Measurements from ENCODE around the gene SSUH2. TPM values are rescaled to one million over a fixed set of nuclear protein-coding genes. Genes with fewer than 3 reads are reported as not detected.

The SSUH2 gene
- total and polyA plus RNA-seq, 2 of the 4 experiments (the other 2 are of a cell fraction) = 0.10 TPM; not detected in 1

GRCh38 chr3:8649757-8650156, 5.2 kb upstream of the SSUH2 start:
- Histone ChIP-seq H3K27me3 (ENCODE audit: control insufficient read depth, insufficient read depth, low read length) (peaks cover 34% of the 10 kb centered on the region), H2BK5ac (ENCODE audit: low read depth, low read length, poor library complexity, severe bottlenecking) (no peak overlapping the region), H3K9ac (ENCODE audit: low read depth, low read length) (no peak overlapping the region), H3K9me1 (ENCODE audit: insufficient read depth, low read length) (no peaks in the 10 kb centered on the region), H3K56ac (ENCODE audit: extremely low read depth, insufficient read depth, low read length) (no peak overlapping the region), H2AK9ac (replicated peaks; ENCODE audit: low read depth, low read length, poor library complexity) (no peak overlapping the region), H3K79me1 (ENCODE audit: low read depth in 1 of 2, low read length in 2 of 2) (no peaks in the 10 kb centered on the region), H2BK120ac (ENCODE audit: low read depth, low read length) (no peak overlapping the region), H3K4me2 (ENCODE audit: low read depth, low read length) (no peak overlapping the region), H4K91ac (ENCODE audit: insufficient read depth, low read depth, low read length) (no peak overlapping the region), H3K4me3 (ENCODE audit: insufficient read depth, low read depth, low read length) (no peak overlapping the region), H3K18ac (ENCODE audit: low read depth, low read length) (no peak overlapping the region), H2AK5ac (ENCODE audit: low read depth, low read length) (no peak overlapping the region), H3K4me1 (ENCODE audit: control insufficient read depth, insufficient read depth, low read length) (no peaks in the 10 kb centered on the region), H3K23ac (ENCODE audit: low read depth, low read length) (no peak overlapping the region), H3K4ac (ENCODE audit: low read depth, low read length) (no peak overlapping the region), H4K5ac (ENCODE audit: low read depth, low read length) (no peak overlapping the region), H3K36me3 (ENCODE audit: control insufficient read depth, insufficient read depth, low read length) (no peaks in the 10 kb centered on the region), H3K9me3 (ENCODE audit: control insufficient read depth, insufficient read depth, low read length) (no peaks in the 10 kb centered on the region; the same call in 1 of the 2 replicates), H2BK20ac (ENCODE audit: low read depth, low read length) (no peak overlapping the region), H4K8ac (ENCODE audit: low read depth in 2 of 2, low read length in 2 of 2) (no peak overlapping the region), H3K27ac (ENCODE audit: insufficient read depth, low read length) (no peak overlapping the region), H4K20me1 (ENCODE audit: insufficient read depth, low read length) (no peaks in the 10 kb centered on the region), H2AFZ (replicated peaks; ENCODE audit: low read length, poor library complexity) (no peak overlapping the region), H2BK15ac (ENCODE audit: low read depth, low read length) (no peak overlapping the region), H3K14ac (replicated peaks; ENCODE audit: low read depth, low read length) (no peak overlapping the region)
- WGBS, 2 experiments (ENCODE audit: extremely low coverage in 2 of 2, insufficient read length in 1 of 2) = 26% methylated on average over 2 of the region's 5 CpGs; no CpG with 5 or more reads in 1 of the 2 experiments
- POLR2A ChIA-PET (ENCODE audit: unreplicated experiment) = no interaction called here
- in situ Hi-C loops (cut with MboI; ENCODE audit: low sequenced_read_pairs) (loop anchor here (25.0 kb wide), 1 partner anchor 413 kb away; no protein-coding TSS in a partner anchor), dilution Hi-C loops (cut with HindIII; ENCODE audit: low sequenced_read_pairs, unreplicated experiment) (no loop called here), intact Hi-C loops (cut with micrococcal nuclease) (no loop called here)
- DNase-seq = no peak
- TF ChIP-seq ELK1 (IDR thresholded peaks at IDR 0.05; ENCODE audit: borderline replicate concordance, low read depth, low read length) (no peak), MXI1 (IDR thresholded peaks at IDR 0.05; ENCODE audit: borderline replicate concordance, low read depth, low read length) (no peak), FOS (IDR thresholded peaks at IDR 0.05; ENCODE audit: low read depth, low read length) (no peak), RFX5 (IDR thresholded peaks at IDR 0.05; ENCODE audit: low read depth, low read length) (no peak), POLR2A (IDR thresholded peaks at IDR 0.05; ENCODE audit: low read depth, low read length) (no peak), USF2 (IDR thresholded peaks at IDR 0.05; ENCODE audit: low read depth, low read length) (no peak), MAZ (IDR thresholded peaks at IDR 0.05; ENCODE audit: borderline replicate concordance, low read depth, low read length) (no peak), NFE2L2 (IDR thresholded peaks at IDR 0.05; ENCODE audit: low read depth, low read length) (no peak), RAD21 (IDR thresholded peaks at IDR 0.05; ENCODE audit: low read length) (no peak), CHD1 (IDR thresholded peaks at IDR 0.05; ENCODE audit: low read depth, low read length) (no peak), BHLHE40 (IDR thresholded peaks at IDR 0.05; ENCODE audit: low read depth, low read length) (no peak), CEBPB (IDR thresholded peaks at IDR 0.05; ENCODE audit: low read depth, low read length) (no peak), RCOR1 (IDR thresholded peaks at IDR 0.05; ENCODE audit: insufficient replicate concordance, low read length) (no peak), MAFK (IDR thresholded peaks at IDR 0.05; ENCODE audit: low read depth, low read length) (no peak), SMC3 (IDR thresholded peaks at IDR 0.05; ENCODE audit: low read depth, low read length) (no peak), CTCF (conservative IDR thresholded peaks at IDR 0.05; ENCODE audit: low read depth, low read length) (no peak)
- CTCF ChIA-PET = no interaction called here
- ATAC-seq (ENCODE audit: low read depth) = no peak
- no TSS peak for BruUV-seq (replicated peaks)
